ENCODE measurements around the gene SOX21. TPM values are rescaled to one million over a fixed set of nuclear protein-coding genes. Genes with fewer than 3 reads are reported as not detected.

SOX21 gene
- polyA plus RNA-seq, 1 donor from 2014 or later = 0.35 TPM

DNA sequence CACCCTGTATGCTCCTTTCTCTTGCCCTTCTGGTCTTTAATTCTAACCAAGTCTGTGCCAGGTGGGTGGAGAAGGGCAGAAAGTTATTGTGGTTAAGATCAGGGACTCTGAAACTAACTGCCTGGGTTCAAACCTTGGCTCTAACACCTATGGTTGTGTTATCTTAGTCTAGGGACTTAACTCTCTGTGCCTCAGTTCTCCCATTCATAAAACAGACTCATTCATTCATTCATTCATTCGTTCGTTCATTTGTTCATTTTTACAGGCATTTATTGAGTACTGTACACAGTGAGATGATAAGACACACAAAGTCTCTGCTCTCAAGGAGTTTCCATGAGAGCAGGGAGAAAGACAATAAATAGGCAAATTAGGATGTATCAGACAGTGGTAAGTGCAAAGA is 30.1 kb downstream of the SOX21 start:
- no peaks in the 10 kb centered on the region for H3F3A ChIP-seq (ENCODE audit: insufficient read depth, low read length, poor library complexity, severe bottlenecking)
- no peak overlapping the region for H3K4me3 ChIP-seq (ENCODE audit: low read length)
- no peaks in the 10 kb centered on the region for H3K9me2 ChIP-seq (ENCODE audit: insufficient read depth, low read length)
- no peak overlapping the region for H3K27ac ChIP-seq (ENCODE audit: low read length)
- H3K4me2 ChIP-seq (ENCODE audit: low read length) = no peak overlapping the region
- no peaks in the 10 kb centered on the region for H3K27me3 ChIP-seq (ENCODE audit: insufficient read depth, low read depth, low read length)
- no peak overlapping the region for H2AFZ ChIP-seq (ENCODE audit: low read depth, low read length)
- no peak overlapping the region for H3K9ac ChIP-seq (ENCODE audit: low read length)
- no peaks in the 10 kb centered on the region for H3K9me3 ChIP-seq (ENCODE audit: low read length)
- H4K20me1 ChIP-seq (ENCODE audit: insufficient read depth) = no peaks in the 10 kb centered on the region
- H3K36me3 ChIP-seq (ENCODE audit: insufficient read depth, low read length) = no peaks in the 10 kb centered on the region
- no peaks in the 10 kb centered on the region for H3K79me2 ChIP-seq (replicated peaks; ENCODE audit: insufficient read depth, low read length)
- TF ChIP-seq MXI1 (conservative IDR thresholded peaks at IDR 0.05; ENCODE audit: poor library complexity, severe bottlenecking) = no peak
- no peak for TF ChIP-seq SMC3 (conservative IDR thresholded peaks at IDR 0.05; ENCODE audit: poor library complexity)
- TF ChIP-seq, protein P1, sequence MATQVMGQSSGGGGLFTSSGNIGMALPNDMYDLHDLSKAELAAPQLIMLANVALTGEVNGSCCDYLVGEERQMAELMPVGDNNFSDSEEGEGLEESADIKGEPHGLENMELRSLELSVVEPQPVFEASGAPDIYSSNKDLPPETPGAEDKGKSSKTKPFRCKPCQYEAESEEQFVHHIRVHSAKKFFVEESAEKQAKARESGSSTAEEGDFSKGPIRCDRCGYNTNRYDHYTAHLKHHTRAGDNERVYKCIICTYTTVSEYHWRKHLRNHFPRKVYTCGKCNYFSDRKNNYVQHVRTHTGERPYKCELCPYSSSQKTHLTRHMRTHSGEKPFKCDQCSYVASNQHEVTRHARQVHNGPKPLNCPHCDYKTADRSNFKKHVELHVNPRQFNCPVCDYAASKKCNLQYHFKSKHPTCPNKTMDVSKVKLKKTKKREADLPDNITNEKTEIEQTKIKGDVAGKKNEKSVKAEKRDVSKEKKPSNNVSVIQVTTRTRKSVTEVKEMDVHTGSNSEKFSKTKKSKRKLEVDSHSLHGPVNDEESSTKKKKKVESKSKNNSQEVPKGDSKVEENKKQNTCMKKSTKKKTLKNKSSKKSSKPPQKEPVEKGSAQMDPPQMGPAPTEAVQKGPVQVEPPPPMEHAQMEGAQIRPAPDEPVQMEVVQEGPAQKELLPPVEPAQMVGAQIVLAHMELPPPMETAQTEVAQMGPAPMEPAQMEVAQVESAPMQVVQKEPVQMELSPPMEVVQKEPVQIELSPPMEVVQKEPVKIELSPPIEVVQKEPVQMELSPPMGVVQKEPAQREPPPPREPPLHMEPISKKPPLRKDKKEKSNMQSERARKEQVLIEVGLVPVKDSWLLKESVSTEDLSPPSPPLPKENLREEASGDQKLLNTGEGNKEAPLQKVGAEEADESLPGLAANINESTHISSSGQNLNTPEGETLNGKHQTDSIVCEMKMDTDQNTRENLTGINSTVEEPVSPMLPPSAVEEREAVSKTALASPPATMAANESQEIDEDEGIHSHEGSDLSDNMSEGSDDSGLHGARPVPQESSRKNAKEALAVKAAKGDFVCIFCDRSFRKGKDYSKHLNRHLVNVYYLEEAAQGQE (IDR thresholded peaks at IDR 0.05; ENCODE audit: borderline replicate concordance) = no peak
- TF ChIP-seq RAD21 (conservative IDR thresholded peaks at IDR 0.05) = no peak
- no peak for TF ChIP-seq EP300 (conservative IDR thresholded peaks at IDR 0.05; ENCODE audit: poor library complexity, severe bottlenecking)
- no peak for TF ChIP-seq TAF1 (IDR thresholded peaks at IDR 0.05; ENCODE audit: low read depth)
- TF ChIP-seq CTCF (IDR thresholded peaks at IDR 0.05; ENCODE audit: poor library complexity, severe bottlenecking) = no peak

DNA sequence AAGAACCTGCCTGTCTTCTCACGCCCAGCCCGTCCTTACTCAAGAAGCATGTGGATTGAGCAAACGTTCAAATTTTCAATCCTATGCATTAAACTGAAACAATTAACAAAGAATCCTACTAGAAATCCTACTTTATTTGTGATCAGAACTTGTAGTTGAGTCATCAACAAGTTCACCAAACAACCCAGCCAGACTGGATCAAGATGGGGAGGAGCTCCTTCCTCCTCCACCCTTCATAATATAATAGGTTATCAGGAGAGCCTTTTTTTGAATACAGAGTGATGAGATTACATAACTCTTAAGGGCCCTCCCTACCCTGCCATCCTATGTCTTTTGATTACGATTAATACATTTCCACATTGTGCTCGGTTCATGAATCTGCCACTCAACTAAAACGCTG is 32.7 kb downstream of the SOX21 start:
- H3K9ac ChIP-seq (ENCODE audit: low read length) = no peak overlapping the region
- H4K20me1 ChIP-seq (ENCODE audit: insufficient read depth) = no peaks in the 10 kb centered on the region
- H2AFZ ChIP-seq (ENCODE audit: low read depth, low read length) = no peak overlapping the region
- H3K36me3 ChIP-seq (ENCODE audit: insufficient read depth, low read length) = no peaks in the 10 kb centered on the region
- H3F3A ChIP-seq (ENCODE audit: insufficient read depth, low read length, poor library complexity, severe bottlenecking) = no peaks in the 10 kb centered on the region
- H3K27me3 ChIP-seq (ENCODE audit: insufficient read depth, low read depth, low read length) = no peaks in the 10 kb centered on the region
- H3K4me3 ChIP-seq (ENCODE audit: low read length) = no peak overlapping the region
- H3K79me2 ChIP-seq (replicated peaks; ENCODE audit: insufficient read depth, low read length) = no peaks in the 10 kb centered on the region
- H3K9me3 ChIP-seq (ENCODE audit: low read length) = no peaks in the 10 kb centered on the region
- no peak overlapping the region for H3K27ac ChIP-seq (ENCODE audit: low read length)
- H3K4me2 ChIP-seq (ENCODE audit: low read length) = no peak overlapping the region
- TF ChIP-seq CTCF (IDR thresholded peaks at IDR 0.05; ENCODE audit: poor library complexity, severe bottlenecking) (no peak), SMC3 (conservative IDR thresholded peaks at IDR 0.05; ENCODE audit: poor library complexity) (no peak)
- TF ChIP-seq, protein P1 (IDR thresholded peaks at IDR 0.05; ENCODE audit: borderline replicate concordance) = no peak
- H3K9me2 ChIP-seq (ENCODE audit: insufficient read depth, low read length) = no peaks in the 10 kb centered on the region
